GM18502 (cell line): Measurements from ENCODE around the gene RAB8B.

Experiments used
- ATAC-seq: cut with Tn5 transposase; IDR thresholded peaks from one replicate; pipeline ENCODE4 v1.9.1; 2021; ENCODE audit warnings: mild to moderate bottlenecking; ENCODE audit not compliant: unreplicated experiment, poor library complexity

RAB8B gene

DNA sequence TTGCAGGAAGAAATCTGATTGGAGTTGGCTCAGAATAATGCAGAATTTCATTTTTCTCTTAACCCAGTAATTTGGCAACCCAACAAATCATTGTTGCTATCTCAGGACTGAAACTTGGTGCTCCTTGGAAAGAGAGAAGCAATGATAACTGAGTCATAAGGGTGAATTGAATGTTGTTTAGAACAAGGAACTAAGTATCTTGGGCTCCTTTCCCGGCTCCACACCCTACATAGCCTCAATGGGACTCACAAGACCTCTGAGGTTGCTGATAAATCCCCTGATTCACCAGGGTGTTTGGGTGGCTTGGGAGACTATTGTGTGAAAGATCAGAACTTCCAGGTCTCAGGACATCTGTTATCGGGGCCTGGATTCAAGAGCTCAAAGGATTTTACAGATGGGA is 7.8 kb upstream of the RAB8B start:
- no peak for ATAC-seq

DNA sequence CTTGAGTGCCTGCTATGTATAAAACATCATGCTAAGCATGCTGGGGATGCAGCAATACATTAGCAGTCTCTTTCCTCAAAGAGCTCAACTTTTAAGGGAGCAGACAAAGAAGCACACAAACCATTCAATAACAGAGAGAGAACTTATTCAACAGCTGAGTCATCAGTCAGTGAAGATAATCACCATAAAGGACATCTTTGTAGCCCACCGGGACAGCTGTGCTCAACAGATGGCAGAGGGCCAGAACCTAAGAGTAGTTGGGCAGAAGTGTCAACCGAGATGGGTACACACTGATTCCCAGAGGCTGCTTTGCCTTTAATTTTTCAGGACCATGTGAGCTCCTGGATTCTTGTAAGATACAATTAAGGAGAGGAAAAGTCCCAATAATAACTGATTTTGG is 4.2 kb upstream of the RAB8B start:
- no peak for ATAC-seq

DNA sequence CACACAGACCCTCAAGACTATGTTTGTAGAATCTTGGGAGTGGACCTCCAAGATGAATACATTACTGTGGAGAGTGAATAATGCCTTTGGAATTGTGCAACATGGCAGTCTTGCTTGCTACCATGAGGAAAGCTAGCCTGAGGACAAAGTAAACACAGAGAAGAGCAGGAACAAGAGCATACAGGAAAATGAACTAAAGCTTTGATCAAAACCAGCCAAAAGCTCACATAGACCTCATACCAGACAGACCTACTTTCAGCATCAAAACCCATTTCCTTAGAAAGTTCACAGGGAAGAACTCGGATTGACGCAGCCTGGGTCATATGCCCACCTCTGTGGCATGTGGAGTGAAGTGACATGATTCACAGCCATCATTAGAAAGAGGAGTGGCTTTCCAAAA is 3.3 kb upstream of the RAB8B start:
- ATAC-seq, result no peak

DNA sequence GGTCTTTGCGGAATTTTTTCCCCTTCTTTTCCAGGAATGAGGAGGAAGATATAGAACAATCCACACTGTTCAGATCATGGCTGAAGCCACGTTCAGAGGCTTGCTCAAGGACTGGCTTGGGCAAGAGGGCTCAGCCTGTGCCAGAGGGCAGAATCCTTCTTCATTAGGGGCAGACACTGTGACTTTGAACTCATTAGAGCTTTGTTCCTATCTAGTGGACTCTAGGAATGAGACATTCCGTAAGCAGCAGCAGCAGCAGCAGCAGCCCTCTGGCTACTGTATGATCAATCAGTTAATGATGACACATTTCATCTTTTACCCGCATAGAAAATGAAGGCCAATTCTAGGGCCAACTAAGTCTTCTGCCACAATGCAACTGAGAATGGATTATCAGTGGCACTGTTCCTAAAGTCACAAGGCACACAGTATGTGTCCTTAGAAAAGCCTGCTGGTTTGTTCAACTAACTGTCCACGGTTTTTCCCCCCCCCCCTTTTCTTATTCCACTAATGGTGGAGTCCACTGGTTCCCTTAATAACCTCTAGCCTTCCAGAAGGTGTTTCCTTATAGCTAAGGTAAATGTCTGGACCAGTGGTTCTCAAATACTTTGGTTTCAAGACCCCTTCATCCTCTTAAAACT is 1.7 kb upstream of the RAB8B start:
- no peak for ATAC-seq

DNA sequence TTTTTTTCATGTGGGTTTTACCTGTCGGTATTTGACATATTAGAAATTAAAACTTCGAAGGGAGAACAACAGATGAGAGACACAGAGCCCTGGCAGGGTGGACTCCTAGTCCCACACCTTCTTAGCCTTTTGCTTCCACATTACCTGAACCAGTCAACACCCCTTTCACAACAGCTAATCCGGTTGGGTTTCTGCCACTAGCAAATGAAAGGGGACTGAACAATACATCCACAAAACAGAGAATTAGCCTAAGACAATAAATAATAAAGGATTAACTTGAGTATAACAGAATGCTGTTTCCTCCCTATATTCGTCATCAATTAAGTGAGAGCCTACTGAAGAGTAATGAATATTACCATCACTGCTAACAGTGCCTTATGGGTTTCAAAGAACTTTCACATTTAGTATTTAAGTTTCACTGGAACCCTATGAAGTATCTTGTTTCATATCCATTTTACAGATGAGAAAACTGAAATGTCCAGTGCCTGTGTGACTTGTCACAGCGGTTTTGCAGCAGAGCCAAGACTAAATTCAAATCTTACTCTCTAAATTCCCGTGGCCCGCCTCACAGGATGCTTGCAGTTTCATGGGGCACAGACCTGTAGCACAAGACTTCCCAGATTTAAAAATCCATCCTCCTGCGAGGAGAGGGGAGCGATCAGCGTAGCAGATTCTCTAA is 1.0 kb upstream of the RAB8B start:
- no peak for ATAC-seq

DNA sequence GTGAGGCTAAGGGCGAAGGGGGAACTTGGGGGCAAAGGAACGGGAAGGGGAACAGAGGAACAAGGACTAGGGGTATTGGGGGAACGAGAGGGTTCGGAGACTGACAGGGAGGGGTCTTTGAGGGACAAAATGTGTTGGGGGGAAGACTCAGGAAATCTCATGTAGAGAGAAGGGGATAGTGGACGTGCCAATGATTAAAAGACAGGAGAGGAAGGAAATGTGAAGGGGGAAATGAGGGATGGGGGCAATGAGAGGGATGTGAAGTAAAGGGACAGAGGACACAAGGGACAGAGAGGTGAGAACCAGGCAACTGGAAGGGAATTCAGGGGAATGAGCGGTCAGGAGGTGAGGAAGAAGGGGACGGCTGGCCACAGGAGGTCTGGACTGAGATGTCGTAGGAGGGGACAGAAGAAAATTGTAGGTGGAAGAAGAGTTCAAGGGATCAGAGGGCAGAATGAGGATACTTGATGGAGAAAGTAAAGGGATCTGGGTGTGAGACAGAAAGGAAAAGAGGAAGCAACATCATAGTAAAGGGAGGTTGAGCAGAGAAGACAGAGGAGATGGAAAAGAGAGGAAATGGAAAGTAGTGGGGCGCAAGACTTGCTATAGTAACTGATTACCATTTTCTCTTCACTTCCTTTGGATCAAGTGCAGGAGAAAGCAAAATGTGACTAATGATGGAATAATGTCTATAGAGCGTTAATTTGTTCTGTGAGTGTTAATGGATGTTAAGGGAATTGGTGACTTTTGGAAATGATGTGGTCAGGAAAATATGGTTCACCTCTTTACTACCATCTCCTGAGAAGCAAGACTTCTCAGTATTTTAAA is 749 bp downstream of the RAB8B start:
- no peak for ATAC-seq

DNA sequence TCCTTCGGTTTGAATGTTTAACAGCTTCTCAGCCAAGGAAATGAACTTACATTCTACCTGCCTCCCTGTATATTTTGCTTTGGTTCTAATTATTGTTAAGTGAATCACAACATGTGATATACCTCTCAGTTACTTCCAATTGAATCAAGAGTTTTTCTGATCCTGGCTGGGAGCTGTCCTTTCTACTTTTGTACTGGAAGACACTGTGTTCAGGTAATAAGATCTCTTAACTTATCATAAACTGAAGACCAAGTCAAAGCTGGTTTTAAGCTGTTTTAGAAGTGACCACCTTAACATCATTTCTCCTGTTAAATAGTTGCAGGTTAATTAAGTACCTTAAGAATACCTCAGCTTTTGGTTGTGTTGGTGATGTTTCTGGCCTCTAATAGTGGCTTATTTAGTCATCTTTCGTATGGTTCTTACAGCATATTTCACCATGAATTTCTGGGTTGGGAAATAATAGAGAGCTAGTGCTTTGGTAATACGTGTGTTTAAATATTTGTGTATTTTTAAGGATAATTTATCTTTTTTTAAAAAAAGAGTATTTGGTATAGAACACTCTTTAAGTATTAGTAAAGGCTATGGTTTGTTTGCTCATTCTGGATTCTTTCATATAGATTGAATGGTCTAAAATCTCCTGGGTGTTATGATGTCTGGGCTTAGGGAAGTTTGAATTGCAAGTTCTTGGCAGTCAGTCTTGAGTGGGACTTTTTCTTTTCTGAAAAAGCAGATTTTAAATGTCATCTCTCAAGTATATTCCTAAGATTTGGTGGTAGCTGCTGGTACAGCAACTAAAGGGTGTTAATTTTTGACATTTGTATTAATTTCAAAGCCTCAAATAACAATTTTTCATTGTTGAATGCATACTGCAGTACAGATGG is 1.6 kb downstream of the RAB8B start:
- no peak for ATAC-seq

DNA sequence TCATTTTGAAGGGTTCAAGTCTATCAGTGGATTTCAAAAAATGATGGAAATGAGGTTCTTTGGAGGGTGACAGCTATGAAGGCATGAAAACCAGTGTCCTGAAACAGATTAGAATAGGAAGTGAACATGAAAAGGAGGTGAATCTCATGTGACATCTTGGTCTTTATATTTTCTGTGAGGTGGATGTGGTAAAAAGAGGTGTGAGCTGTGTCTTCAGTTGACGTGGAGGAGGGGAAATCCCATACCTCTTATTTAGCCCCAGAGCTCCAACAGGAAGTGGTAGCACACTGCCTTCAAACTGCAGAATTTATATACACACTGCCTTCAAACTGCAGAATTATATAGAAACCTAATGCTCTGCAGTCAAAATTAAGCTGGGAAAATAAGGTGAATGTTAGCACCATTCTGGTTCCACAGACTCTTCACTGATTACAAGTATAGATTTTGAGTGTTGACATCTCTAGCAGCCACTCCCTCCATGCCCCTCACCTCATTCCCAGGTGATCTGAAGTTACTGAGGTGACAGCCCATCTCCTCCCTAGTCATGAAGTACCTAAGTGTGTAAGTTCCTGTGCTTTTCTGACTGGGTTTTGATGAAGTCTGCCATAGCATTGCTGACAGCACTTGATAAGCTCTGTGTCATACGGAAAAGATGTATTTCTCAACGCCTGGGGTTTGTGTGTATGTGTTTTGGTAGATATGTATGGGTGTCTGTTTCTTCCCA is 2.7 kb downstream of the RAB8B start:
- peak; percentile 41 for ATAC-seq

DNA sequence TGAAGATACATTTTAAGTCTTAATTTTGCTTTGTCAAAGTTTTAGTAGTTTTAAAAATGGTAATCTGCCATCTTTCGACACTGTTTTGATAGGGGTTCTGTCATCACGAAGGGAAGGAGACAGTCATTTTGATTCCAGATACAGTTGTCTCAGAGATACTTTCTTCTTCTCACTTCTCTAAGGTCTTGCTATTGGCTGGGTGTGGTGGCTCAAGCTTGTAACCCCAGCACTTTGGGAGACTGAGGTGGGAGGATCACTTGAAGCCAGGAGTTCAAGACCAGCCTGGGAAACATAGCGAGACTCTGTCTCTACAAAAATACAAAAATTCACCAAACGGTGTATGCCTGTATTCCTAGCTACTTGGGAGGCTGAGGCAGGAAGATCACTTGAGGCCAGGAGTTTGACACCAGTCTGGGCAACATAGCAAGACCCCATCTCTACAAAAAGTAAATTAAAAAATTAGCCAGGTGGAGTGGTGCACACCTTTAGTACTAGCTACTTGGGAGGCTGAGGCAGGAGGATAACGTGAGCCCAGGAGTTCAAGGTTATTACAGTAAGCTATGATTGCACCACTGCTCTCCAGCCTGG is 3.3 kb downstream of the RAB8B start:
- no peak for ATAC-seq

DNA sequence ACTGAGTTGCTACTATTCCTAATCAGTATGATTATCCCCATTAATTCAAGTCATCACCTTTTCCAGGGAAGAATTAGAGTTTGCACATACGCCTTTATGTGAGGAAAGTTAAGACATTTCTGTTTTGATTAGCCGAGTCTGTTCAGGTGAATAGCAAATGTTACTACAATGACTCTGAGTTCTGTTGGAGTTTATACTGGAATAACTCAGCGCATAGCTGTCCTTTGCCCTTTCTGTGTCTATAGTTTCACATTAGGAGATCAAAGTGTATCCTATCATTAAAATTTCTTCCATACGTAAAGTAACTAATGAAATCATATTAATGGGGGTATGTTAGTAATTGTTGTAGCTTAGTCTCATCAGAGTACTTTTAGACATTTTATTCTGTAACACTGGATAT is 4.9 kb downstream of the RAB8B start:
- no peak for ATAC-seq

DNA sequence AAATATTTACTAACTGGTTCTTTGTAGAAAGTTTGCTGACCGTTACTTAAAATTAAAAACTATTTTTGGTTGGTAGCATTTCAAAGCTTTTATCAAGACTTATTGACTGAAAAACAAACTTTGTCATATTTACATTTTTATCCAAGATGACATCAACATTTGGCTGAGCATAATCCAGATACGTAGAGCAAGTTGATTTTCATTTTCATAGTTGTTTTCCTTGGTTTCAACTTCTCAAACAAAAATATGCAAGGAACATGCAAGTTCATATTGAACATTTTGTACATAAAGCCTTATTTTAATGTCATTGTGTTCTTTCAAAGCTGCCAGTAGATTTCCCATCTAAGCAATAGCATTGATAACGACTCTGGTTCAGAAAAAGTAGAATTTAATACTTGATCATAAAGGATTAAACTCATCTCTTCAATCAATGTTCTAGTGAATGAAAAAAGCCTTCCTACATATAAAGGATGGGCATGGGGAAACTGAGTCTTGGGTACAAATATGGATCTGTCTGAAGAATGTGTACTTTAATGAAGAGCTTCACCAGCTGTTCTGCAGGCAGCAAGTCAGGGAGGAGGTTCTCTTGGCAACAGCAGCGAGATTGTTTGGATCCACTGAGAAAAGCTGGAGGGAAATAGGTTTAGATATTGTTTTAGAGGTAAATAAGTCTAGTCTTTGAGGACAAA is 5.6 kb downstream of the RAB8B start:
- ATAC-seq, result no peak

DNA sequence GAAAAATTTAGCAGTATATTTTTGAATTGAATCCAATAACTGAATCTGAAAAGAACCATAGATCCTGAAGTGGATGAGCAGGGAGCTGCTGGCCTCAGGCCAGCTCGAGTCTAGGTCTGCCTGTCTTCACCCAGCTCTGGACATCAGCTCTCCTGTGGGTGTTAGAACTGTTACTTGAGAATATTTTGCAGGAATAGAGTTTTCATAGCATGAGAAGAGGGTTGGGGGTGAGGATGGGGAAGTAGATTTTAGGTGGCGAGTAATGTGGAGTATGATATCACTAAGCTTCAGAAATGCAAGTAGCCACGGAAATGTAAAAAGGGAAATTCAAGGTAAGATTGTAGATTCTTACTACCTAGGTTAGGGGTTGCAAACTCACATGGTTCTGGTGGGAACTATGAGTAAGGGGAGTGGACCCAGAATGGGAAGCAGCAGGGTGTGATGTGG is 6.2 kb downstream of the RAB8B start:
- no peak for ATAC-seq

DNA sequence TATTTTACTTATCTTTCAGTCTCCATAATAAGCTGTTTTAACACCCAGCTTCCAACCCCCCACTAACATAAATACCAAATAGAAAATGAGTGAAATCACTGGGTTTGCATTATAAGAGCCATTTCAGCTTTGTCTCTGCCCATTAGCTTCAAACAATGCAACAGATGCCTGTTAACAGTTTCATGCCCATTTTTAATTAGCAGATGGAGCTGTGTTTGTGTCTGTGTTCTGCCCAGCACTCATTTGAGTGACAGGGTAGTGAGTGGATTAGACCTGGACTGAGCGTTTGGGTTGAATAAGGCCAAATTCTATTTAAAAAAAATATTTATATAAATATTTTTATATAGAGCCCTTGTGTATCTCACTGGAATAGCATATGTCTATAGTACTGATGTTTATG is 7.4 kb downstream of the RAB8B start:
- ATAC-seq, result no peak

DNA sequence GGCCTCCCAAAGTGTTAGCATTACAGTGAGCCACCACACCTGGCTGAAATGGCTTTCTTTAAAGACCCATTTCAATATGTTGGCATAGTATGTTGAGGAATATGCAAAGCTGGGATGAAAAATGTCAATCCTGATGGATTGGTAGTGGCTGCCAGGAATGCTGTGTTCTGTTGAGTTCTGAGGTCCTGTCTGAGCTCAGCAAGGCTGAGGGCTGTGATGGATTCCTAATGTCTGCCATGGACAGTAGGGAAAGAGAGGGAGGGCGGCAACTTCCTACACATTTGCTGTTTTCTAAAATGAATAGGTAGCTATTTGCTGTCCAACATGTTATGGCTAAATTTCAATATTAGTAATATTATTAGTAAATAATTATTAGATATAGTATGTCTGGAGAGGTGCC is 8.2 kb downstream of the RAB8B start:
- no peak for ATAC-seq

DNA sequence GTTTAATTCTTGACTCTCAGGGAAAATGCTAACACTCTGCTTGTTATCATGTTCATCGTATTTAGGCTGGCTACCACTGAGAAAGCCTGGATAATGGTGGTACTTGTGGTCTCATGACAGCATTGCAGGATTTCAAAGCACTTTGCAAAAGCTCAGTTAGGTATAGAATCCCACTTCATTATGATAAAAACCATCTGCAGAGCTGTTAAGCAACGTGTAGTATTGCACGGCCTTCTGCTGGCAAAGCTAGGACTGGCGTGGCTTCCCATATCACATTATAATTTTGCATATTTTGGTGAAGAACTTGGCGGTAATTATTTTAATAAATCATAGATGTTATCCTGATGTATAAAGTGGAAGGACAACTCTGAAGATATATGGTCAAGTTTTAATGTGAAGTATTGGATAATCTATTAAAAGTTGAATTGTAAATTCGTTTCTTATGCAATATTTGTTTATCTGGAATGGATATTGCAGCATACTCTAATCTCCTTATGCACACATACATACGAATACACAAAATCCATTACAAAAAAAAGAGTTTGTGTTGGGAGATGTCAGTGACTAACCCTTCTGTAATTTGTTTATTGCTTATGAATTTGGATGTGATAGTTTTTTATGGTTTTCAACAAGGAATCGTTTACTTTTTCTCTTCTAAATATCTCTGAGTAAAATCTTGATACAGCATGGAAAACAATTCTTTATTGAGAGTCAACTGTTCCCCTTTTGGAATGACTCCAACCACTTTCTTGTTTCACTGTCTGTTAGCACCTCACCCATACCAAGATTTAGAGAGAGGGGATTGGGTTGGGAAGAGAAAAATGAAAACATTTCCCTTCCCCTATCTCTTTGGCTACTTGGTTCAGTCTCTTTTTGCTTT is 9.2 kb downstream of the RAB8B start:
- ATAC-seq, result no peak

DNA sequence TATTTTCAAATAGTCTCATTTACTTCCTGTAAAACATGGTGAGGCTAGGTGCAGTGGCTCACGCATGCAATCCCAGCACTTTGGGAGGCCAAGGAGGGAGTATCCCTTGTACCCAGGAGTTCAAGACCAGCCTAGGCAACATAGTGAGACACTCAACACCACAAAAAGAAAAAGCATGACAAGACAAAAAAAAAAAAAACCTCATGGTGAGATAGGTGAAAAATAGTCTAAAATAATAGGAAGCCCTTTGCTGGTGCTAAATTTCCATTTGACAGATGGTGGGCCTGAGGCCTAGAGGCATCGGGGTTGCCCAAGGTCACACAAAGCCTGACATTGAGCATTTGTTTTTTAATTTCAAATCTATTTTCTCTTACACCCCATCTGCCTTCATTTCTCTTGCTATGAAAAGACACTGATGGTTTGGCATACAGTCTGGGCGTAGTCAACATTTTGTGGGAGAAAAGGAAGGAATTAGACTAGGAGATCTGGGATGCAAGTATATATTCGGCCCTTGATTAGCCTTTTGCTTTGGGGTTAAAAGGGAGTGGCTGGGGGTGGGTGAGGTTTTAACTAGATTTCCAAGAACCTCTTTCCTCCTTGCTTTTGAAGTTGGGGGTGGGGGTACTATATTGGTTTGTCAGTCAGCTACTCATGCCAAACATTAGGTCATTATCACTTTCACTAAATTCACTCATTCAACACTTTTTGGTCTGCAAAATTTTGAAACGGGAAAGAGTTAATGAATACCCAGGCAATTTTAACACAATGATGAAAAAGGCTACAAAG is 11.3 kb downstream of the RAB8B start:
- no peak for ATAC-seq

DNA sequence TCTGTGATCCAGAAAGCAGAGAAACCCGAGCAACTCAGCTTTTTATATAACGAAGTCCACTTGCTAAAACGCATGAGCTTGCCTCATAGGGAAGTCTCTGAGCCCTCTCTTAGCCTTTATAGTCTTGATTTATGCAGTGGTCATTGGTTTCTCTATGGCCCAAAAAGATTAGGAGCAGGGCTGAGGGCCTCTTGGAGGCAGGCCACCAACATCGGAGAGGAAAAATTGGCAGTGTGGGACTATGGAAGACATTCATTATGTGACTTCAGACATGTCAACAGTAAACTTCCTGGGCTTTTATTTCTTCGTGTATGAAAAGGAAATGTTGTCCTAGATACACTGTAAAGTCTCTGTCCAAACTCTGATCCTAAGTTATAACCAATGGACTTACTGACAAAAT is 13.5 kb downstream of the RAB8B start:
- no peak for ATAC-seq
